Activated gamma-delta T cell treated with anti-CD3 and anti-CD28 coated beads, Interleukin-2, amount 50 U/mL, for 16 hours (primary cell): ENCODE data around the gene GPR160.
"Not testable (repeated sequence)": the region's sequence is repeated elsewhere in the genome, so short reads cannot be mapped to it uniquely, and the experiment has no call there.

Experiments used
- DNase-seq: peaks from one replicate; pipeline ENCODE4 v3.0.0-alpha.2; 2020; ENCODE audit warnings: low read depth

GPR160 gene

GRCh38 chr3:170111147-170111771, 73.5 kb downstream of the GPR160 start:
- no peak for DNase-seq

- not testable (repeated sequence) for DNase-seq
These were observed 76.4 kb downstream of the GPR160 start for GRCh38 chr3:170114165-170114564.

GRCh38 chr3:170117134-170117533, 79.3 kb downstream of the GPR160 start:
- DNase-seq, result no peak

- no peak for DNase-seq
These were observed 90.6 kb downstream of the GPR160 start for GRCh38 chr3:170128259-170128976.

- no peak for DNase-seq
These were observed 91.2 kb downstream of the GPR160 start for GRCh38 chr3:170128977-170129431.

GRCh38 chr3:170130532-170130931, 92.7 kb downstream of the GPR160 start:
- no peak for DNase-seq

- DNase-seq, result no peak
These were observed 94.5 kb downstream of the GPR160 start for GRCh38 chr3:170132335-170132734.
